NT2/D1 (cell line): ENCODE results near the gene SLC66A2.

Source experiments
- SUZ12 ChIP-seq: IDR thresholded peaks from 2 replicates; pipeline ENCODE4 v1.6.1; 2011; ENCODE audit not compliant: insufficient read length, insufficient read depth; ENCODE audit errors: extremely low read depth
- YY1 ChIP-seq: IDR thresholded peaks from 2 replicates; pipeline ENCODE4 v1.6.1; 2011; ENCODE audit not compliant: insufficient read length, insufficient read depth

DNA sequence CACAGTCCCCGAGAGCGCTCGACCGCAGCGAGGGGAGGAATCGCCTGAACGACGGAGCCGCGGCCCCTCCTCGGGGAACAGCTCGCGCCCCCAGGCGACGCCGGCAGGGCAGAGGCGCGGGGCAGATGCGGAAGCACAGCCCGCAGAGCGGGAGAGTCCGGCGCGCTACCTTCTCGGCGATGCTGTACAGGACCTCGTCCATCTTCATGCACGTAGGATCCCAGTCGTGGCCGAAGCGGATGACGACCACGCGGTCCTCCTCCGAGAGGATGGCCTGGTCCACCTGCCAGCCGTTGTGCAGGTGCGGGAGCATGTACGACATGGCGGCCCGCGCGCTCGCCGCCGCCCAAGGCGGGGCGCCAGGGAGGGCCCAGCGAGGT lies 36.6 kb upstream of the SLC66A2 start:
- TF ChIP-seq YY1 (peak; percentile 34), SUZ12 (no peak)
